ENCODE results near the gene LPXN. TPM values are rescaled to one million over a fixed set of nuclear protein-coding genes. Genes with fewer than 3 reads are reported as not detected.

LPXN gene
- total and polyA plus RNA-seq, 2 donors (not counting 3 experiments of a cell fraction or from before 2014, with no cell fraction given) = 6.2 TPM

DNA sequence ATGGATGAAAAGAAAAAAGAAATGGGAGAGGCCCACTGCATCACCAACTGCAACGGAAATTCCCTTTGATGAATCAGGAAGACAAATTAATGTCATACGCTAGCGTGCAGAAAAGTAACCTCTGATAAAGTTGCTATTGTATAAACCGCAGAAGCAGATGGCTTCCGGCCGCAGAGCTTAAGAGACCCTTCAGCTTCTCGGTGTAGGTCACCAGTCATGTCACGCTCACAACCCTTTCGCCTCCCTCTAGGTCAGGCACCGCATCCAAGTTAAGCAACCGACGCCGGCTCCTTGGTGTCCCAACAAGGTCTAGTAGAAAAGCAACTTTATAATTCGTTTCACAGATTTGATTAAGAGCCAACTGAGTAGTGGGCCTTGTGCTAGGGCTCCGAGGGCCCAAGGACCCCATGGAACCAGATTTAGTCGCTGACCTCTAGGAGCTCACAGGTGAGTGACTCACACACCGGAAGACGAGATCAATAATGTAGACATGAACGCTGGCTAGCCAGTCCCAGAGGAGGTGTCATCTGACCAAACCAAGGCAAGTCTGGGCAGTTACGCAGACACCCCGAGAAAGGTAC lies 2.0 kb upstream of the LPXN start:
- no peaks in the 10 kb centered on the region for H3K9me3 ChIP-seq (replicated peaks; ENCODE audit: control insufficient read depth, insufficient read depth, low read length)
- intact Hi-C loops (cut with micrococcal nuclease) (loop anchor here (1.0 to 10.0 kb wide), 10 partner anchors 50 to 1263 kb away; partner anchors contain the start of genes FAM111A, FAM111B, MED19 and TMX2), dilution Hi-C loops (cut with MboI; ENCODE audit: extremely low pct_ligation_motif_present, low sequenced_read_pairs) (no loop called here)
- ChIA-PET POLR2A (interaction anchor here (1.2 kb wide), 1 partner anchor 9 kb away, joined by 3 read pairs; no protein-coding TSS in a partner anchor), CTCF (interaction anchor here (0.9 to 5.8 kb wide), 8 partner anchors 9 to 581 kb away, joined by 3 to 62 read pairs (median 6); no protein-coding TSS in a partner anchor)
- no peak for TF ChIP-seq MYC (IDR thresholded peaks at IDR 0.05; ENCODE audit: low read depth, low read length)
- peak; percentile 84 for TF ChIP-seq GATA2 (IDR thresholded peaks at IDR 0.05; ENCODE audit: insufficient read depth, insufficient read length, low read depth, low read length)
- TF ChIP-seq, protein P1, sequence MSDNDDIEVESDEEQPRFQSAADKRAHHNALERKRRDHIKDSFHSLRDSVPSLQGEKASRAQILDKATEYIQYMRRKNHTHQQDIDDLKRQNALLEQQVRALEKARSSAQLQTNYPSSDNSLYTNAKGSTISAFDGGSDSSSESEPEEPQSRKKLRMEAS (IDR thresholded peaks at IDR 0.05; ENCODE audit: insufficient read depth, insufficient read length) = no peak
- peak; percentile 93 for TF ChIP-seq POLR2AphosphoS5 (IDR thresholded peaks at IDR 0.05; ENCODE audit: insufficient read depth, low read depth, low read length)
- TF ChIP-seq EZH2 (IDR thresholded peaks at IDR 0.05; ENCODE audit: borderline replicate concordance, low read depth, low read length, severe bottlenecking) = no peak
- TF ChIP-seq POLR2A (IDR thresholded peaks at IDR 0.05; ENCODE audit: low read depth, low read length) = peak; percentile 61
- TF ChIP-seq FOS (IDR thresholded peaks at IDR 0.05; ENCODE audit: borderline replicate concordance, insufficient read depth, low read length) = peak; percentile 66
- TF ChIP-seq JUN (IDR thresholded peaks at IDR 0.05; ENCODE audit: borderline replicate concordance, insufficient read depth, insufficient read length, low read depth) = peak; percentile 36
- TF ChIP-seq, protein P2, sequence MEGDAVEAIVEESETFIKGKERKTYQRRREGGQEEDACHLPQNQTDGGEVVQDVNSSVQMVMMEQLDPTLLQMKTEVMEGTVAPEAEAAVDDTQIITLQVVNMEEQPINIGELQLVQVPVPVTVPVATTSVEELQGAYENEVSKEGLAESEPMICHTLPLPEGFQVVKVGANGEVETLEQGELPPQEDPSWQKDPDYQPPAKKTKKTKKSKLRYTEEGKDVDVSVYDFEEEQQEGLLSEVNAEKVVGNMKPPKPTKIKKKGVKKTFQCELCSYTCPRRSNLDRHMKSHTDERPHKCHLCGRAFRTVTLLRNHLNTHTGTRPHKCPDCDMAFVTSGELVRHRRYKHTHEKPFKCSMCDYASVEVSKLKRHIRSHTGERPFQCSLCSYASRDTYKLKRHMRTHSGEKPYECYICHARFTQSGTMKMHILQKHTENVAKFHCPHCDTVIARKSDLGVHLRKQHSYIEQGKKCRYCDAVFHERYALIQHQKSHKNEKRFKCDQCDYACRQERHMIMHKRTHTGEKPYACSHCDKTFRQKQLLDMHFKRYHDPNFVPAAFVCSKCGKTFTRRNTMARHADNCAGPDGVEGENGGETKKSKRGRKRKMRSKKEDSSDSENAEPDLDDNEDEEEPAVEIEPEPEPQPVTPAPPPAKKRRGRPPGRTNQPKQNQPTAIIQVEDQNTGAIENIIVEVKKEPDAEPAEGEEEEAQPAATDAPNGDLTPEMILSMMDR (IDR thresholded peaks at IDR 0.05; ENCODE audit: extremely low read depth in 1 of 2, insufficient read depth in 1 of 2, low read depth in 1 of 2, low read length in 2 of 2) = no peak
- FAIRE-seq = peak; percentile 80
- H3K4me2 ChIP-seq (ENCODE audit: insufficient read depth, low read length) = peak overlapping the region; percentile 78
- H2AFZ ChIP-seq (ENCODE audit: low read depth, low read length) = no peak overlapping the region
- no peaks in the 10 kb centered on the region for H3K27me3 ChIP-seq (ENCODE audit: control insufficient read depth in 2 of 2, insufficient read depth in 2 of 2, low read length in 2 of 2)
- peak overlapping the region; percentile 100 for H3K9ac ChIP-seq (replicated peaks; ENCODE audit: extremely low read depth, insufficient read depth, low read length)
- H3K4me3 ChIP-seq (replicated peaks in 1 of 3; ENCODE audit: insufficient read depth in 1 of 3, low read depth in 1 of 3, low read length in 3 of 3) = peak overlapping the region; percentile 8 to 85 (median 59)
- H3K79me2 ChIP-seq (ENCODE audit: control insufficient read depth, insufficient read depth, low read length) = peaks cover 31% of the 10 kb centered on the region
- H3K36me3 ChIP-seq (ENCODE audit: control insufficient read depth in 2 of 2, extremely low read depth in 1 of 2, insufficient read depth in 2 of 2, low read length in 2 of 2) = no peaks in the 10 kb centered on the region
- no peaks in the 10 kb centered on the region for H3K9me1 ChIP-seq (replicated peaks; ENCODE audit: control insufficient read depth, extremely low read depth, insufficient read depth, low read length)
- DNase-seq (ENCODE audit: low read depth, low spot score) = peak; percentile 88
- TSS peak; percentile 63 for BruUV-seq (replicated peaks)
- H3K4me1 ChIP-seq (ENCODE audit: control insufficient read depth, extremely low read depth, insufficient read depth, low read length) = peaks cover 55% of the 10 kb centered on the region
- peak overlapping the region; percentile 99 for H3K27ac ChIP-seq (ENCODE audit: insufficient read depth, low read depth, low read length)
- H4K20me1 ChIP-seq (replicated peaks; ENCODE audit: control insufficient read depth, extremely low read depth, insufficient read depth, low read length) = no peaks in the 10 kb centered on the region

Data from endothelial cell of umbilical vein (primary cell).